ENCODE measurements around the gene PTPRM.

PTPRM gene

GRCh38 chr18:8241731-8242130, 674.6 kb downstream of the PTPRM start:
- no peak for DNase-seq
- intact Hi-C loops (cut with DNase I) = no loop called here

GRCh38 chr18:8242151-8242696, 675.1 kb downstream of the PTPRM start:
- intact Hi-C loops (cut with DNase I) = no loop called here
- no peak for DNase-seq

GRCh38 chr18:8247700-8248099, 680.6 kb downstream of the PTPRM start:
- intact Hi-C loops (cut with DNase I) = no loop called here
- no peak for DNase-seq

GRCh38 chr18:8248576-8248975, 681.5 kb downstream of the PTPRM start:
- intact Hi-C loops (cut with DNase I) = no loop called here
- DNase-seq = no peak

GRCh38 chr18:8249811-8250210, 682.7 kb downstream of the PTPRM start:
- intact Hi-C loops (cut with DNase I) = no loop called here

GRCh38 chr18:8252371-8252770, 685.3 kb downstream of the PTPRM start:
- no peak for DNase-seq
- intact Hi-C loops (cut with DNase I) = no loop called here

More at GRCh38 chr18:8249811-8250210, 682.7 kb downstream of the PTPRM start:
- no peak for DNase-seq

GRCh38 chr18:8253944-8254343, 686.8 kb downstream of the PTPRM start:
- DNase-seq = no peak
- intact Hi-C loops (cut with DNase I) = no loop called here

GRCh38 chr18:8254654-8255053, 687.5 kb downstream of the PTPRM start:
- no peak for DNase-seq
- intact Hi-C loops (cut with DNase I) = no loop called here

GRCh38 chr18:8257851-8258434, 690.8 kb downstream of the PTPRM start:
- DNase-seq = no peak
- intact Hi-C loops (cut with DNase I) = no loop called here

GRCh38 chr18:8260319-8260718, 693.2 kb downstream of the PTPRM start:
- no peak for DNase-seq
- intact Hi-C loops (cut with DNase I) = no loop called here

- DNase-seq = no peak
- intact Hi-C loops (cut with DNase I) = no loop called here
Observed at GRCh38 chr18:8260827-8261226, 693.7 kb downstream of the PTPRM start.

GRCh38 chr18:8261651-8262091, 694.6 kb downstream of the PTPRM start:
- DNase-seq = no peak
- intact Hi-C loops (cut with DNase I) = no loop called here

GRCh38 chr18:8262221-8262620, 695.1 kb downstream of the PTPRM start:
- no peak for DNase-seq
- intact Hi-C loops (cut with DNase I) = no loop called here

- intact Hi-C loops (cut with DNase I) = no loop called here
- DNase-seq = no peak
Observed at GRCh38 chr18:8264116-8264515, 697.0 kb downstream of the PTPRM start.

- intact Hi-C loops (cut with DNase I) = no loop called here
- no peak for DNase-seq
Observed at GRCh38 chr18:8264861-8265411, 697.8 kb downstream of the PTPRM start.

- intact Hi-C loops (cut with DNase I) = no loop called here
- no peak for DNase-seq
Observed at GRCh38 chr18:8272254-8272653, 705.1 kb downstream of the PTPRM start.

- intact Hi-C loops (cut with DNase I) = no loop called here
Observed at GRCh38 chr18:8274370-8274769, 707.3 kb downstream of the PTPRM start.

GRCh38 chr18:8276406-8276805, 709.3 kb downstream of the PTPRM start:
- intact Hi-C loops (cut with DNase I) = no loop called here
- no peak for DNase-seq

More at GRCh38 chr18:8274370-8274769, 707.3 kb downstream of the PTPRM start:
- DNase-seq = no peak

- DNase-seq = no peak
- intact Hi-C loops (cut with DNase I) = no loop called here
Observed at GRCh38 chr18:8277270-8277669, 710.2 kb downstream of the PTPRM start.

- DNase-seq = no peak
- intact Hi-C loops (cut with DNase I) = no loop called here
Observed at GRCh38 chr18:8279346-8279745, 712.2 kb downstream of the PTPRM start.

- intact Hi-C loops (cut with DNase I) = no loop called here
- no peak for DNase-seq
Observed at GRCh38 chr18:8279781-8280330, 712.7 kb downstream of the PTPRM start.
